ENCODE results near the gene PRPF40A. TPM values are rescaled to one million over a fixed set of nuclear protein-coding genes. Genes with fewer than 3 reads are reported as not detected.

Gene PRPF40A
- total RNA-seq, 1 experiment from 2014 or later, result 127 TPM

- peak overlapping the region; percentile 96 for H3K4me3 Mint-ChIP-seq (ENCODE audit: unreplicated experiment)
- H3K4me1 Mint-ChIP-seq (ENCODE audit: low read depth, unreplicated experiment), result peaks cover 22% of the 10 kb centered on the region
- TF ChIP-seq CTCF (IDR thresholded peaks at IDR 0.05; ENCODE audit: insufficient read depth in 1 of 2, low read depth in 1 of 2, low read length in 1 of 2, severe bottlenecking in 1 of 2, unreplicated experiment in 1 of 2), result no peak
- H3K36me3 Mint-ChIP-seq (ENCODE audit: insufficient read depth, unreplicated experiment), result peaks cover 61% of the 10 kb centered on the region
- ChIA-PET CTCF (no interaction called here), POLR2A (no interaction called here)
- H3K27me3 ChIP-seq (replicated peaks; ENCODE audit: control insufficient read depth, insufficient read depth, low read length), result no peaks in the 10 kb centered on the region
- H3K9me3 ChIP-seq, result no peaks in the 10 kb centered on the region
- no peak overlapping the region for H3K27ac Mint-ChIP-seq (ENCODE audit: unreplicated experiment)
- H3K4me1 ChIP-seq, result peaks cover 15% of the 10 kb centered on the region; the same call in 1 of the 2 replicates
- intact Hi-C loops (cut with micrococcal nuclease; ENCODE audit: unreplicated experiment), result loop anchor here (5.0 kb wide), 1 partner anchor 548 kb away; no protein-coding TSS in a partner anchor
- no TSS peak for BruUV-seq (replicated peaks)
- no peak for DNase-seq
- H3K36me3 ChIP-seq (ENCODE audit: control insufficient read depth, insufficient read depth, low read length), result no peaks in the 10 kb centered on the region
- no peaks in the 10 kb centered on the region for H3K9me3 Mint-ChIP-seq (ENCODE audit: unreplicated experiment)
- H3K4me3 ChIP-seq (ENCODE audit: low read depth, low read length), result no peak overlapping the region
- H3K27me3 Mint-ChIP-seq (ENCODE audit: insufficient read depth, unreplicated experiment), result no peaks in the 10 kb centered on the region
These were observed 3.5 kb upstream of the PRPF40A start for GRCh38 chr2:152720794-152721193.

GRCh38 chr2:152718909-152719645 is 1.8 kb upstream of the PRPF40A start:
- no peak for TF ChIP-seq CTCF (IDR thresholded peaks at IDR 0.05; ENCODE audit: insufficient read depth in 1 of 2, low read depth in 1 of 2, low read length in 1 of 2, severe bottlenecking in 1 of 2, unreplicated experiment in 1 of 2)
- Mint-ChIP-seq H3K4me1 (ENCODE audit: low read depth, unreplicated experiment) (peaks cover 22% of the 10 kb centered on the region), H3K27me3 (ENCODE audit: insufficient read depth, unreplicated experiment) (no peaks in the 10 kb centered on the region), H3K9me3 (ENCODE audit: unreplicated experiment) (no peaks in the 10 kb centered on the region), H3K4me3 (ENCODE audit: unreplicated experiment) (peak overlapping the region; percentile 96), H3K36me3 (ENCODE audit: insufficient read depth, unreplicated experiment) (peaks cover 69% of the 10 kb centered on the region), H3K27ac (ENCODE audit: unreplicated experiment) (peak overlapping the region; percentile 97)
- ChIA-PET CTCF (no interaction called here), POLR2A (interaction anchor here (0.7 kb wide), 1 partner anchor 21 kb away, joined by 3 read pairs; no protein-coding TSS in a partner anchor)
- peak; percentile 73 to 81 for DNase-seq
- Histone ChIP-seq H3K4me1 (peaks cover 15% of the 10 kb centered on the region; the same call in 1 of the 2 replicates), H3K4me3 (ENCODE audit: low read depth, low read length) (peak overlapping the region; percentile 88), H3K27me3 (replicated peaks; ENCODE audit: control insufficient read depth, insufficient read depth, low read length) (no peaks in the 10 kb centered on the region), H3K9me3 (no peaks in the 10 kb centered on the region), H3K36me3 (ENCODE audit: control insufficient read depth, insufficient read depth, low read length) (no peaks in the 10 kb centered on the region)
- BruUV-seq (replicated peaks), result TSS peak; percentile 53
- intact Hi-C loops (cut with micrococcal nuclease; ENCODE audit: unreplicated experiment), result loop anchor here (2.0 kb wide), 1 partner anchor 22 kb away; no protein-coding TSS in a partner anchor

DNA sequence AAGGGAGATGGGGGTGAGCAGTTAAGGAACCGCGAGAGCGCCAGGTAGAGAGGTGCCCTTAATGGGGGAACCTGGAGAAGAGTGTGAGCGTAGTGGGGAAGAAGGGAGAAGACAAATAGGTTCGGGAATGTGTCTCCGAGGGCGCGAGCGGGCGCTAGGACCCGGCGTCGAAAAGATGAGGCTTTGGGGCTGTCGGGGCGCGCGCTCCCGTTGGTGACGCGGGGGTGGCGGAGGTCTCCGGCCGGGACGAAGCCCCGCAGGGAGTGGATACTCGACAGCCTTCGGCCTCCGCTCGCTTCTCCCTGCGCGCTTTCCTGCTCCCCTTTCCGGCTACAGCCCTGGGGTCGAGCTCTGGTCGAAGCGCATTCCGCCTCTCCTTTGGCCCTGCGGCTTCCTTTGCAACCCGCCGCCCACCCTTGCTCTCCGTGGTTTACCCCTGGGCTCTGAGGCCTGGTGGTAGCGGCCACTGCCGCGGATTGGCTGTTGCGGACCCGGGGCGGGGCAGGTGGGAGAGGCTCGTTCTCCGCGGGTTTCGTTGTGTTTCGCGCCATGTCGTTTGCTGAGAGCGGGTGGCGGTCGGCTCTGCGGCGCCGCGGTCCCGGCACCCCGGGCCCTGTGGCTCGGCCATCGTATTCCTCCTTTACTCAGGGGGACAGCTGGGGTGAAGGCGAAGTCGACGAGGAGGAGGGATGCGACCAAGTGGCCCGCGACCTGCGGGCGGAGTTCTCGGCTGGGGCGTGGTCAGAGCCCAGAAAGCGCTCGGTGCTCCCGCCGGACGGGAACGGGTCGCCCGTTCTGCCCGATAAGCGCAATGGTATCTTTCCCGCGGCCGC is 1.0 kb upstream of the PRPF40A start, which contains the start of gene ARL6IP6:
TSS of gene ARL6IP6 (plus strand) at position 545 of the 833 bp plus-strand sequence. CDS start at position 550, 5 bp downstream.
- Histone ChIP-seq H3K36me3 (ENCODE audit: control insufficient read depth, insufficient read depth, low read length) (no peaks in the 10 kb centered on the region; the same call in 1 of the 2 replicates), H3K4me1 (peaks cover 15% of the 10 kb centered on the region; the same call in 1 of the 2 replicates), H3K9me3 (no peaks in the 10 kb centered on the region), H3K27me3 (replicated peaks; ENCODE audit: control insufficient read depth, insufficient read depth, low read length) (no peaks in the 10 kb centered on the region), H3K4me3 (ENCODE audit: low read depth, low read length) (peak within 1 kb of the TSS; percentile 88)
- POLR2A ChIA-PET, result interaction anchor here (0.7 to 1.0 kb wide), 2 partner anchors 11 to 22 kb away, joined by 3 to 5 read pairs; no protein-coding TSS in a partner anchor
- no TSS peak for BruUV-seq (replicated peaks)
- CTCF ChIA-PET, result no interaction called here
- no peaks in the 10 kb centered on the region for H3K9me3 Mint-ChIP-seq (ENCODE audit: unreplicated experiment)
- DNase-seq, result peak; percentile 95 to 97
- peak within 1 kb of the TSS; percentile 96 for H3K4me3 Mint-ChIP-seq (ENCODE audit: unreplicated experiment)
- H3K36me3 Mint-ChIP-seq (ENCODE audit: insufficient read depth, unreplicated experiment), result peaks cover 70% of the 10 kb centered on the region
- peaks cover 22% of the 10 kb centered on the region for H3K4me1 Mint-ChIP-seq (ENCODE audit: low read depth, unreplicated experiment)
- peak within 1 kb of the TSS; percentile 97 for H3K27ac Mint-ChIP-seq (ENCODE audit: unreplicated experiment)
- TF ChIP-seq CTCF (IDR thresholded peaks at IDR 0.05; ENCODE audit: insufficient read depth in 1 of 2, low read depth in 1 of 2, low read length in 1 of 2, severe bottlenecking in 1 of 2, unreplicated experiment in 1 of 2), result no peak
- intact Hi-C loops (cut with micrococcal nuclease; ENCODE audit: unreplicated experiment), result loop anchor here (2.0 kb wide), 1 partner anchor 23 kb away; no protein-coding TSS in a partner anchor
- H3K27me3 Mint-ChIP-seq (ENCODE audit: insufficient read depth, unreplicated experiment), result no peaks in the 10 kb centered on the region
